Spleen (tissue), 7 donors: ENCODE data around the gene SRGAP2B.
"Not testable (repeated sequence)": the region's sequence is repeated elsewhere in the genome, so short reads cannot be mapped to it uniquely, and the experiment has no call there.

ENCODE experiments used
- CTCF ChIP-seq, 11 experiments: fragments of 200-600 bp in 7 of 11; fragments of 450-650 bp in 4 of 11; sonication (generic) in 4 of 11; IDR thresholded peaks in 8 of 11; conservative IDR thresholded peaks in 3 of 11; 1 replicate in 7 of 11; 2 replicates in 4 of 11; pipeline versions ENCODE4 v1.4.0 to v1.8.0; 2016 to 2021; ENCODE audit warnings: antibody characterized with exemption in 11 of 11, inconsistent platforms in 4 of 11, mild to moderate bottlenecking in 1 of 11
- POLR2A ChIP-seq, 3 donors: fragments of 450-650 bp; IDR thresholded peaks; one replicate each; pipeline ENCODE4 v1.5.1; 2017; ENCODE audit warnings: antibody characterized with exemption in 3 of 3, mild to moderate bottlenecking in 1 of 3
- POLR2AphosphoS5 ChIP-seq, 3 donors: sonication (generic); formaldehyde crosslinking; IDR thresholded peaks; one replicate each; pipeline ENCODE4 v1.5.1; 2017; ENCODE audit warnings: antibody characterized with exemption in 3 of 3
- donor health status: DM: no; HTN: no; CAD: no; lungs with moderate emphysema.
- donor health status: DM: no; HTN: no; CAD: no.
- donor health status: DM: no; HTN: no; CAD: no.

- not testable (repeated sequence) for TF ChIP-seq CTCF (IDR thresholded peaks at IDR 0.05 in 8 of 11, conservative IDR thresholded peaks at IDR 0.05 in 3 of 11); POLR2AphosphoS5 (IDR thresholded peaks at IDR 0.05); POLR2A (IDR thresholded peaks at IDR 0.05)
Measured at GRCh38 chr1:145144264-145144913, 49.3 kb upstream of the SRGAP2B start.
